Liver (tissue), 9 donors: ENCODE results near the gene EYA3. TPM values are rescaled to one million over a fixed set of nuclear protein-coding genes. Genes with fewer than 3 reads are reported as not detected.
A peak's percentile ranks its signal among the peaks of the same experiment; 100 is the strongest.

ENCODE experiments used
- DNase-seq: peaks from one replicate; pipeline ENCODE4 v3.0.0-alpha.2; 2017; ENCODE audit warnings: low spot score
- H3K27ac ChIP-seq, 2 donors: one replicate each; pipeline ENCODE4 v1.7.0; 2013; ENCODE audit warnings: inconsistent platforms in 2 of 2, low read length in 2 of 2, control low read depth in 1 of 2, low read depth in 1 of 2, mild to moderate bottlenecking in 1 of 2
- H3K27me3 ChIP-seq, 4 donors: one replicate each; pipeline versions ENCODE4 v1.6.1 to v1.7.0; 2013; ENCODE audit warnings: low read length in 3 of 4, inconsistent platforms in 1 of 4, mild to moderate bottlenecking in 1 of 4, moderate library complexity in 1 of 4; ENCODE audit not compliant: control insufficient read depth in 4 of 4, insufficient read depth in 4 of 4
- H3K36me3 ChIP-seq, 4 donors: one replicate each; pipeline versions ENCODE4 v1.6.1 to v1.7.0; 2013; ENCODE audit warnings: low read length in 3 of 4, mild to moderate bottlenecking in 3 of 4, low read depth in 1 of 4, moderate library complexity in 1 of 4; ENCODE audit not compliant: control insufficient read depth in 4 of 4, insufficient read depth in 3 of 4
- H3K4me1 ChIP-seq, 4 donors: one replicate each; pipeline versions ENCODE4 v1.6.1 to v1.7.0; 2013; ENCODE audit warnings: low read length in 3 of 4, mild to moderate bottlenecking in 3 of 4, moderate library complexity in 1 of 4; ENCODE audit not compliant: control insufficient read depth in 4 of 4, insufficient read depth in 4 of 4
- H3K4me3 ChIP-seq, 3 donors: one replicate each; pipeline versions ENCODE4 v1.6.1 to v1.7.0; 2013; ENCODE audit warnings: low read length in 3 of 3, control low read depth in 1 of 3, low read depth in 1 of 3, mild to moderate bottlenecking in 1 of 3
- H3K9ac ChIP-seq, 2 donors: one replicate each; pipeline ENCODE4 v1.7.0; 2013; ENCODE audit warnings: low read length in 2 of 2, mild to moderate bottlenecking in 2 of 2, moderate library complexity in 2 of 2, control low read depth in 1 of 2, low read depth in 1 of 2
- H3K9me3 ChIP-seq, 4 donors: one replicate each; pipeline versions ENCODE4 v1.6.1 to v1.7.0; 2013; ENCODE audit warnings: low read length in 3 of 4; ENCODE audit not compliant: control insufficient read depth in 4 of 4
- EGR1 ChIP-seq, 2 donors: IDR thresholded peaks; 2 replicates each; pipeline ENCODE4 v1.6.1; 2016 to 2018; ENCODE audit warnings: antibody characterized with exemption in 2 of 2, low read depth in 2 of 2
- FOXA1 ChIP-seq: IDR thresholded peaks from 2 replicates; pipeline ENCODE4 v1.6.1; 2016; ENCODE audit warnings: antibody characterized with exemption
- FOXA2 ChIP-seq: IDR thresholded peaks from 2 replicates; pipeline ENCODE4 v1.6.1; 2016; ENCODE audit warnings: antibody characterized with exemption
- GABPA ChIP-seq, 2 donors: IDR thresholded peaks in 1 of 2; conservative IDR thresholded peaks in 1 of 2; 2 replicates each; pipeline ENCODE4 v1.6.1; 2016; ENCODE audit warnings: antibody characterized with exemption in 2 of 2, mild to moderate bottlenecking in 1 of 2, moderate library complexity in 1 of 2
- HNF4A ChIP-seq, 2 donors: conservative IDR thresholded peaks; 2 replicates each; pipeline ENCODE4 v1.6.1; 2016; ENCODE audit warnings: antibody characterized with exemption in 2 of 2, mild to moderate bottlenecking in 2 of 2
- HNF4G ChIP-seq: IDR thresholded peaks from 2 replicates; pipeline ENCODE4 v1.6.1; 2016; ENCODE audit warnings: antibody characterized with exemption
- JUND ChIP-seq, 2 donors: IDR thresholded peaks; 2 replicates each; pipeline ENCODE4 v1.6.1; 2016; ENCODE audit warnings: antibody characterized with exemption in 2 of 2
- RAD21 ChIP-seq, 2 donors: IDR thresholded peaks; 2 replicates each; pipeline ENCODE4 v1.6.1; 2016; ENCODE audit warnings: antibody characterized with exemption in 2 of 2, mild to moderate bottlenecking in 2 of 2
- RXRA ChIP-seq, 2 donors: IDR thresholded peaks; 2 replicates each; pipeline ENCODE4 v1.6.1; 2017 to 2018; ENCODE audit warnings: antibody characterized with exemption in 2 of 2, mild to moderate bottlenecking in 1 of 2
- SP1 ChIP-seq: IDR thresholded peaks from 2 replicates; pipeline ENCODE4 v1.6.1; 2018; ENCODE audit warnings: antibody characterized with exemption, mild to moderate bottlenecking
- TAF1 ChIP-seq: conservative IDR thresholded peaks from 2 replicates; pipeline ENCODE4 v1.6.1; 2016; ENCODE audit warnings: antibody characterized with exemption, mild to moderate bottlenecking
- WGBS: extraction: QIAGEN DNeasy Blood & Tissue Kit; methylation state at CpG from one replicate; pipeline ENCODE4 v1.1.7; 2013; 5-methylcytosine and 5-hydroxymethylcytosine counted together
- polyA plus RNA-seq, 2 donors: library from polyadenylated mRNA; stranded (reverse) in 1 of 2; unstranded in 1 of 2; fragments of 200-250 nt in 1 of 2; fragments of >200 nt in 1 of 2; fragmentation: Nextera tagmentation in 1 of 2; extraction: Ambion mirVana in 1 of 2; gene quantifications; one replicate each; pipeline versions ENCODE4 v1.2.1 to v1.2.3, GENCODE V29; 2013 to 2015
- total RNA-seq, 2 donors: library from RNA; depleted of rRNA; stranded (reverse); fragments of >200 nt; gene quantifications; one replicate each; pipeline ENCODE4 v1.2.3, GENCODE V29; 2014
- TF ChIP-seq, protein P1 (sequence below): IDR thresholded peaks from 2 replicates; pipeline ENCODE4 v1.6.1; 2016; ENCODE audit warnings: antibody characterized with exemption
- TF ChIP-seq, protein P2 (sequence below): IDR thresholded peaks from 2 replicates; pipeline ENCODE4 v1.6.1; 2016; ENCODE audit warnings: antibody characterized with exemption
- TF ChIP-seq, protein P3 (sequence below): IDR thresholded peaks from 2 replicates; pipeline ENCODE4 v1.6.1; 2016; ENCODE audit warnings: antibody characterized with exemption
- donor health status: healthy.
- donor health status: healthy.
- donor health status: healthy.
- donor health status: healthy.
- donor health status: healthy.

EYA3 gene
- total and polyA plus RNA-seq, 4 donors, result 3.6 to 12.6 (median 6.0) TPM

DNA sequence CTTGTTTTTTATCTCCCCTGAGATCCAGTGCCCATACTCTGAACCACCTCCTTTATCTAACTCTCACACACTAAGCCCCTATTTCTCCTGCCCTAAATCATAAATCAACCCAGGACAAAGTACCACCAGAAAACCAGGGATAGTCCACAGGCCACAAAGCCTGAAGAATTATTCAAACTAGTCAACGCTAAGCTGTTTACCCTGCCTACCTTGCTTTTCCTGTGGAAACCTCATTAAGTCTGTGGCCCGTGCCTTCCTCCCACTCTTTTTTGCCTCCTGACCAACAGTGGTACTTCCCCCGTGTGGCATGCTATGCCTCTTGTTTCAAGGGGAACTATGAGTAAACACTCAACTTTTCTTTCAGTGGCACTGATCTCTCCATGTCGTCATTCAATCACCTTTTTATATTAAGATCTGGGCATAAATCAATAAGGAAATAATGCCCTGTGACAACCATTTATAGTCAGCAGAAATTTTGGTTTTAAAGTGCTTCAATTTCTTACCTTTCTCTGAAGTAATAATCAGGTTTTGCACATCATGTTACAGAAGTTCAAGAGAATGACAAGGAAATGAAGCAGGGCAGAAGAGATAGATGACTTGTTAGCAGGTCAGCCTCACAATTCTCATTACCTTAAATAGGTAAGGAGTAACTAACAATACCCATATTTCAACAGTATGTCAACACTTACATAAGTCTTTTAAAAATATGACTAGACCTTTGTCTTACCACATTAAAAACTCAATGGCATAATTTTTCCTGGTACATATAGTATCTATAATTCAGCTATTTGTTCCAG, 32.1 kb downstream of the EYA3 start:
- no peak overlapping the region for H3K27ac ChIP-seq
- peaks cover 0 to 6% (median 0%) of the 10 kb centered on the region in 4 donors for H3K4me1 ChIP-seq
- WGBS, result 78% methylated on average over 4 of the region's 4 CpGs
- no peaks in the 10 kb centered on the region for H3K9me3 ChIP-seq
- H3K36me3 ChIP-seq, result peaks cover 0 to 2% (median 1%) of the 10 kb centered on the region in 4 donors
- no peak for TF ChIP-seq TAF1
- TF ChIP-seq JUND (IDR thresholded peaks at IDR 0.05), result no peak
- no peak for TF ChIP-seq FOXA1
- TF ChIP-seq RXRA (IDR thresholded peaks at IDR 0.05), result no peak
- H3K27me3 ChIP-seq, result no peaks in the 10 kb centered on the region
- no peak overlapping the region for H3K4me3 ChIP-seq
- DNase-seq, result no peak
- peak overlapping the region in 1 of 2 donors; percentile 12 for H3K9ac ChIP-seq

DNA sequence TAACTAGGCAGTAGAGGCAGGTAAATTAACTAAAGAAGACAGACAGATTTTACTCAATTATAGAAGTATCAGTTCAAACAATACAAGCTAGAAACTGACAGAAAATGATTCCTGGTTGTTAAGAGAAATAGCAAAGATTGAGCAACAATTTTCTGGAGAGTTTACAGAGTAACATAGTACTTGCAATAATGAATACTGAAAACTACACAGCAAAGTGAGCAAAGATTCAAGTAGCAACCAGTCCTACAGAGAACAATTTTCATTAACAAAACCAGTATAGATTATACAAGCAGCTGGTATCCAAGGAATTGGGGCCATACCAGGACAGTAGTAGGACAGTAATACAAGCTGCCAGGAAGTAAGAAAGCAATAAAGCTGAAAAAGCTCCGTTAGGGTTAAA, 37.6 kb downstream of the EYA3 start:
- TF ChIP-seq HNF4G, result no peak
- TF ChIP-seq EGR1 (IDR thresholded peaks at IDR 0.05; ENCODE audit: low read depth in 2 of 2), result no peak
- TF ChIP-seq, protein P1, sequence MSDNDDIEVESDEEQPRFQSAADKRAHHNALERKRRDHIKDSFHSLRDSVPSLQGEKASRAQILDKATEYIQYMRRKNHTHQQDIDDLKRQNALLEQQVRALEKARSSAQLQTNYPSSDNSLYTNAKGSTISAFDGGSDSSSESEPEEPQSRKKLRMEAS, result no peak
- TF ChIP-seq, protein P2, sequence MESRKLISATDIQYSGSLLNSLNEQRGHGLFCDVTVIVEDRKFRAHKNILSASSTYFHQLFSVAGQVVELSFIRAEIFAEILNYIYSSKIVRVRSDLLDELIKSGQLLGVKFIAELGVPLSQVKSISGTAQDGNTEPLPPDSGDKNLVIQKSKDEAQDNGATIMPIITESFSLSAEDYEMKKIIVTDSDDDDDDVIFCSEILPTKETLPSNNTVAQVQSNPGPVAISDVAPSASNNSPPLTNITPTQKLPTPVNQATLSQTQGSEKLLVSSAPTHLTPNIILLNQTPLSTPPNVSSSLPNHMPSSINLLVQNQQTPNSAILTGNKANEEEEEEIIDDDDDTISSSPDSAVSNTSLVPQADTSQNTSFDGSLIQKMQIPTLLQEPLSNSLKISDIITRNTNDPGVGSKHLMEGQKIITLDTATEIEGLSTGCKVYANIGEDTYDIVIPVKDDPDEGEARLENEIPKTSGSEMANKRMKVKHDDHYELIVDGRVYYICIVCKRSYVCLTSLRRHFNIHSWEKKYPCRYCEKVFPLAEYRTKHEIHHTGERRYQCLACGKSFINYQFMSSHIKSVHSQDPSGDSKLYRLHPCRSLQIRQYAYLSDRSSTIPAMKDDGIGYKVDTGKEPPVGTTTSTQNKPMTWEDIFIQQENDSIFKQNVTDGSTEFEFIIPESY, result no peak
- no peak for TF ChIP-seq GABPA (IDR thresholded peaks at IDR 0.05 in 1 of 2, conservative IDR thresholded peaks at IDR 0.05 in 1 of 2)
- TF ChIP-seq, protein P3, sequence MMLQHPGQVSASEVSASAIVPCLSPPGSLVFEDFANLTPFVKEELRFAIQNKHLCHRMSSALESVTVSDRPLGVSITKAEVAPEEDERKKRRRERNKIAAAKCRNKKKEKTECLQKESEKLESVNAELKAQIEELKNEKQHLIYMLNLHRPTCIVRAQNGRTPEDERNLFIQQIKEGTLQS, result no peak
- TF ChIP-seq FOXA2, result no peak
- no peak for TF ChIP-seq HNF4A (conservative IDR thresholded peaks at IDR 0.05)
- no peak for TF ChIP-seq RXRA (IDR thresholded peaks at IDR 0.05)
- TF ChIP-seq SP1, result no peak
- TF ChIP-seq TAF1, result no peak
- H3K27me3 ChIP-seq, result no peaks in the 10 kb centered on the region
- no peaks in the 10 kb centered on the region for H3K4me1 ChIP-seq
- WGBS, result 85% methylated on average over 1 of the region's 1 CpG
- no peaks in the 10 kb centered on the region for H3K9me3 ChIP-seq
- H3K36me3 ChIP-seq, result peaks cover 1 to 8% (median 7%) of the 10 kb centered on the region in 4 donors
- no peak overlapping the region for H3K27ac ChIP-seq
- H3K9ac ChIP-seq, result no peak overlapping the region
- DNase-seq, result no peak
- no peak overlapping the region for H3K4me3 ChIP-seq

DNA sequence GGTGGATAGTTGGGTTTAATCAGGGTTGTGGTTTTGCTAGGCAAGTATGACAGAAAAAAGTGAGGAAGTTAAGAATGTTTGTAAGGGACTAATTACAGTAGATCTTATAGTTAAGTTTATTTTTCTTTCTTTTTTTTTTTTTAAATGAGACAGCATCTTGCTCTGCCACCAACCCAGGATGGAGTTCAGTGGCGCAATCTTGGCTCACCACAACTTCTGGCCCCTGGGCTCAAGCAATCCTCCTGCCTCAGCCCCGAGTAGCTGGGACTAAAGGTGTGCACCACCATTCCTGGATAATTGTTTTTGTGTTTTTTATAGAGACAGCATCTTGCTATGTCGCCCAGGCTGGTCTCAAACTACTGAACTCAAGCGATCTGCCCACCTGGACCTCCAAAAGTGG, 41.7 kb downstream of the EYA3 start:
- no peaks in the 10 kb centered on the region for H3K27me3 ChIP-seq
- 95% methylated on average over 4 of the region's 4 CpGs for WGBS
- DNase-seq, result no peak
- no peaks in the 10 kb centered on the region for H3K9me3 ChIP-seq
- TF ChIP-seq HNF4G (no peak), RAD21 (IDR thresholded peaks at IDR 0.05) (no peak)
- H3K36me3 ChIP-seq, result peaks cover 4 to 10% (median 8%) of the 10 kb centered on the region in 4 donors
- H3K4me1 ChIP-seq, result no peaks in the 10 kb centered on the region
- H3K4me3 ChIP-seq, result no peak overlapping the region
- no peak overlapping the region for H3K27ac ChIP-seq
- H3K9ac ChIP-seq, result no peak overlapping the region
